Germinal center (tissue), 1 donor: ENCODE measurements around the gene SLC35F1.
A peak's percentile ranks its signal among the peaks of the same experiment; 100 is the strongest.
"Not testable (repeated sequence)": the region's sequence is repeated elsewhere in the genome, so short reads cannot be mapped to it uniquely, and the experiment has no call there.

Source experiments
- DNase-seq: peaks from one replicate; pipeline ENCODE4 v3.0.0; 2012; ENCODE audit warnings: mixed read lengths, low spot score

Gene SLC35F1

DNA sequence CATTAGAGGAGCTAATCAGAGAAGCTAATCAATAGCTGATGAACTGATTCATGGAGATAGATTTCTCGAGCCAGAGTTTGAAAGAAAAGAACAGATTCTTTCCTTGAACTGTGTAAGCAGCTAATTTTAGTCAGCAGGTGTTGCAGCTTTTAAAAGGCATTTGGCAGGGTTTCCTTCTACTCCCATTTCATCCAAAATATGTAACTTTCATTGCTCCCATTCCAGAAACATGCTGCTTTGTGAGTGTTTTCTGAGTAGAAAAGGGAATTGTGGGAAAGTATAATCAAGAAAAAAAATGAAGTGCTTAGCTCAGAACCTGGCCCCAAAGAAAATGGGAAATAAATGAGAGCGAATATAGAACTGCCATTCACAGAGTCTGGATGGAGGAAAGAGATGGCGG is 20.8 kb downstream of the SLC35F1 start:
- no peak for DNase-seq

DNA sequence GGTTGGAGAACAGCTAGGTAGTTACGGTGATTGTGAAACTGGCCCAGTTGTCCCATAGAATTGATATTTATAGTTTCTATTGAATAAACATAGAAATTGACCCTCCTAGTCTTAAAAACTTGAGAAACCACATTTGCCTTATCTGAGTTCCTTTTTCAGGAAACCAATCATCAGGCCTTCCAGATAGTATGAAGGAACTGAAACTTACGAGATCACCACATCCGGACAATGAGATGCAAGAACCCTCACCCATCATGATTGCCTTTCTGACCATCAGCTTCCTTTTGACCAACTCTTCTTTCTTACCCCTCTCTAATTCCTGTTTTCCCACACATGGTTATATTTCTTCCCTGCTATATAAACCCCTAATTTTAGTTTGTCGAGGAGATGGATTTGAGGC is 21.8 kb downstream of the SLC35F1 start:
- DNase-seq, result no peak

DNA sequence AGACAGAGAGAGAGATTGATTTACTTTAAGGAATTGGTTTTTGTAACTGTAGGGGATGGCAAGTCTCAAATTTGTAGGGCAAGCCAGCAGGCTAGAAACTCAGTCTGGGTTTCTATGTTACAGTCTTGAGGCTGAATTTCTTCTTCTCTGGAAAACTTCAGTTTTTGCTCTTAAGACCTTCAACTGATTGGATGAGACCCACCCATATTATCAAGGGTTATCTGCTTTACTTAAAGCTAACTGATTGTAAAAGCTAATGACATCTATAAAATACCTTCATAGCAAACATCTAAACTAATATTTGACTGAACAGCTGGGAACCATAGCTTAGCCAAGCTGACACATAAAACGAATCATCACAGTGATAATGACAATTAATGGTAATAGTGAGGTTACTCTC is 22.4 kb downstream of the SLC35F1 start:
- DNase-seq, result no peak

DNA sequence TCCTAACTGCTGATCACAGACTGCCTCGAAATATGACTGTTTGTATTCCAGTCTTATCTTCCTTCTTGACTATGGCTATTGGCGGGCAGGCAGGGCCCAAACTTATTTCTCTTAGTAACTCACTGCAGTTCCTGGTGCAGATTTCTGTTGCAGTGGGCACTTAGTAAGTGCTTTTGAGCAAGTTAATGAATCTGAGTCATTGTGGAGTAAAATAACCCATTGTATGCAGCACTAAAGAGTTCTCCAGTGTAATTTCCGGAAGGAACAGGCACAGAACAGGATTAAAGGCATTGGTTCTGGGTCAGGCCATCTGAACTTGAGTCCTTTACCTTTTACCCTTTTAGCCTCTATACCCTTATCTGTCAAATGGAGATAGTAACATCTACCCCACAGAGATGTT is 23.6 kb downstream of the SLC35F1 start:
- DNase-seq, result no peak

DNA sequence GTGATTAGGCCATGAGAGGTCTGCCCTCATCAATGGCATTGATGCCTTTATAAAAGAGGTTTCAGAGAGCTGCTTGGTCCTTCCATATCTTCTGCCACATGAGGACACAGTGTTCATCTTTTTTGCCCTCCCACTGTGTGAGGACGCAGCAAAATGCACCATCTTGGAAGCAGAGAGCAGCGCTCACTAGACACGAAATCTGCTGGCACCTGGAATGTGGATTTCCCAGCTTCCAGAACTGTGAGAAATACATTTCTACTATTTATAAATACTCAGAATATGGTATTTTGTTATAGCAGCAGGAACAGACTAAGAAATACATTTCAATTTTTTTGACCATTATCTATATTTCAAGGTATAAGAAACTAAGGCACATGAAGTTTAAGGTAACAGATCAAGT is 24.9 kb downstream of the SLC35F1 start:
- DNase-seq, result no peak

DNA sequence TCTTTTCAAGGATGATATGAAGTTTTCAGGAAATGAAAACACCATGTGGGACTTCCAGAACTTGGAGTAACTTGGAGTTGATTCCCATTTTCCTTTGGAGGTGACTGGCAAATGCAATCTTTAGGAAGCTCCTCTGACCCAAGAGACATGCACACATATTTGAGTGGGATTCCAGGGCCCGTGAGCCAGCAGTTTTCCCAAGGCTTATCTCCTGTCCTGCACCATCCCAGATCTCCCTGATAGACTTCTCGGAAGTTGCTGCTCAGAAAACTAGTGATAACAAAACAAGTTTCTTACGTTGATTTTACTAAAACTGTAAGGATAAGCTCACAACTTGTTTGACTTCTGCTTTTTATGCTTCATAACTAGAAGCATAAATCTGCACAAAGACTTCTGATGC is 25.6 kb downstream of the SLC35F1 start:
- DNase-seq, result no peak

DNA sequence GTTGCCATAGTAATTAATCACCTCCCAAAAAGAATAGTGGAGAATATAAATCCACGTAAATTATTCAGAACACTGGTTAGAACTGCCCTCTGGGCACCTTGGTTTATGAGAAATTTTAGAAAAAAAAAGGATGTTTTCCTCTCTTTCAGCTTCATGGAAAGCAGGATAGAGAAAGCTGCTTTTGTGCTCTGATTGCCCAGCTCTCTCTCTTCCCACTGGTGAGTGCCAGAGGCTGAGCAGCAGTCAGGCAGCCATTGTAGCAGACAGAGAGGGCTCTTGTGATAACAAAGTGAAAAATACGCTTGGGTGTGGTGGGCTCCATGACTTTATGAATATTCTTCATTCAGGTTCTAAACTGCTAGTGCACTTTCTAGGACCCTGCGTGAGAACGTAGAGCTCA is 26.4 kb downstream of the SLC35F1 start:
- DNase-seq, result no peak

DNA sequence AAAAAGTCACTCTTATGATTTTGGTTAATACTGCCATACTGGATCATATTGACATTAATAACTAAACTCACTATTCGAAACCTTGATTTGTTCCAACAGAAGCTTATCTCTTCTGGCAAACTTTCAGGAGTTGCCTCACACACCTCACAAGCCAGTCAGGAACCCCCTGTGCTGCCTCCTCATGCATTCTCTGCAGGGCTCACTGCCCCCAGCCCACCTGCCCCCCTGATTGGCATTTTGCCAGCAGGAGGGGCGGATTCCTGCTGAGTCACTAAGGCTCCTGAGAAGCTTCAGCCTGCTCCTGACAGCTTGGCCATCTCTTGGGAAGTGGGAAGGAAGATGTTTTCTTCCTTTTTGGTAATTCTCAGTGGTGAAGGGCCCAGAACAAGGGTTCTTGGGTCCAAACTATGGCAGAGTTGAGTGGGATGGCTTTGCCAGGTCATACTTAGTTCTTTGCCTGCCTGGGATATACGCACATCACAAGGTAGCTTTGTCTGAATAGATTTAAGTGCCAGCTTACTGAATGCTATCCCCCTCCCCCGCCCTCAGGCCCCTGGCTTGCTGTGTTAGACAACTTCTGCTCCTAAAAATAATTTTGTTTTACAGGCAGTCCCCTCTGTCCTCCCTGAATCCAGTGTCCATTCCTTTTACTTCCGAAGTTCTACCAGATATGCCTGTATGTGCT is 31.4 kb downstream of the SLC35F1 start:
- DNase-seq, result no peak

DNA sequence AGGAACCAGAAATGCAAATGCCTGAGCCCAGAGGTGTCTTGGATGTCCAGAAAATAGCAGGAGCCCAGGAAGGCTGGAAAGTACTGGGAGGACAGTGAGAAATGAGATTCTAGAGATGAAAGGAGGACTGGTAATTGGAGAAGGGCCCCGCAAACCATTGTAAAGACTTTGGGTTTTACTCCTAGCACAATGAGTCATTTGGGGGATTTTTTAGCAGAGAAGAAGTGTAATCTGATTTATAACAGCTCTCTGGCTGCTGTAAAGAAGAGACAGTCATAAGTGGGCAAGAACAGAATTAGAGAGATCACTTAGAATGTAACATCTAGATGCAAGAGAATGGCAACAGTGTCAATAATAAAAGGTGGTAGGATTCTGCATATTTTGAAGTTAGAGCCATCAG is 40.2 kb downstream of the SLC35F1 start:
- DNase-seq, result no peak

DNA sequence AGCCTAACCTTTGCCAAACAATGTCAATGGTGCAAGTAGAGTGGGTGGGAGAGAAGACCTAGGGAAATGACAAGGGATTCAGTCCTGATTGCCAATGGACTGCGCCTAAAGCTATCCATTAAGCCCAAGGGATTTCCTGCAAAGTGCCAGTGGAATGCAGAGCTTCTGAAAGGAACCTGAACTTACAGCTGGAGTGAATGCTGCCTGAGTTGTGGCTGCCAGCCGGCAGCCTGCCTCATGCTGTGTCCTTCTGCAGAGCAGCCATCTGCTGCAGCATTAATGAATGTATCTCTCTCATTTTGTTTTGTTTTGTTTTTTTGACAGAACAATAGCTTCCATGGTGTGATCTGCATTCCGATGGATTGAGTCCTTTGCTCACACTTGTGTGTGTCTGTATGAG is 44.7 kb downstream of the SLC35F1 start:
- DNase-seq, result no peak

DNA sequence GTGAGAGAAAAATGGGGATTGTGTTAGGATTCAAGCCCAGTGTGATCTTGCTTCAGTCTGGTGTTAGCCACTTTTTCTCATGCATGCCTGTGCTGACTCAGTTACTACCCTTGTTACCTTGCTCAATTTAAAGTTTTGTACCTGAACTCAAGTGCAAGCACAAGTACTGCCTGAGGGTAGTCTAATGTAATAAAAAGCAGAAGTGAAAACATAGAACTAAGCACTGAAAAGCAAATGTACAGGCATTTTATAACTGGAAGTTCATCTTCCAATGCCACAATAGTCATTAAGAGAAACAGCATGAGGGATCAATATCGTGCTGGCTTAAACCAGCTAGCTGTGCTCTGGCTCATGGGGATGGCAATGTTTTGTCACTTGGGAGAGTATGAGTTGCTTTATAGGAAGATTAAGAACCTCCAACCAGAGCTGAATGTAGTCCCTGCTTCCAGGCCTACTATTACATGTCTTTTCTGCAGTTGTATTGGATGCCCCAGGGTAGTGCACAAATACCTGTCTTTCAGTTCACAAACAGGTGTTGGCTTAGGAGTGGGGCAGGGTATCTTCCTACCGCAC is 48.7 kb downstream of the SLC35F1 start:
- no peak for DNase-seq

DNA sequence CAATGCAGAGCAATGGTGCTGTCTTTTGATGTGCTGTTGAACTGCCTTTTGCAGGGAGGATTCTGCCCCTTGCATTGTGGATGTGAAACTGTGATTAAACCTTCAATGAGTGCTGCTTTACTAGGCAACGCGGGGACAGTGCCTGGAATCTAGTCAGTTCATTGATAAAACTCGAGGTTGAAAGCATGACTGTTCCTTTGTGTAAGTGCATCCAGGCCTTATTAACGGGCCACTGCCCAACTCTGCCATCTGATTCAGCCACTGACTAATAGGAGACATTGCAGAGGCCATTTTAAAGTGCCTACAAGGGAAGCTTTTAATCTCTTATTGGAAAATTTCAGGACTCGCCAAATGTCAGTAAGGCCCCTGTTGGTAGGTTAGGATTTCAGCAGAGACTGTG is 49.3 kb downstream of the SLC35F1 start:
- no peak for DNase-seq

DNA sequence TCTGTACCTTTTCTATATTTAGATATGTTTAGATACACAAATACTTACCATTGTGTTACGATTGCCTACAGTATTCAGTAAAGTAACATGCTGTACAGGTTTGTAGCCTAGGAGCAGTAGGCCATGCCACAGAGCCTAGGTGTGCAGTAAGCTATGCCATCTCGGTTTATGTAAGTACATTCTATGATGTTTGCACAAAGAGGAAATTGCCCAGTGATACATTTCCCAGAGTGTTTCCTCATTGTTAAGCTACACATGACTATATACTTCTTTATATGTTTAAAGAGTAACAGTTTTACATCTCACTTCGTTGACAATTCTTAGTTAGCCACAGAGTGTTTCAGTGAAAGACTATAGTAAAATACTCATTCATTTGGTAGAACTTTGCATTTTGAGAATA is 51.5 kb downstream of the SLC35F1 start:
- DNase-seq, result no peak

DNA sequence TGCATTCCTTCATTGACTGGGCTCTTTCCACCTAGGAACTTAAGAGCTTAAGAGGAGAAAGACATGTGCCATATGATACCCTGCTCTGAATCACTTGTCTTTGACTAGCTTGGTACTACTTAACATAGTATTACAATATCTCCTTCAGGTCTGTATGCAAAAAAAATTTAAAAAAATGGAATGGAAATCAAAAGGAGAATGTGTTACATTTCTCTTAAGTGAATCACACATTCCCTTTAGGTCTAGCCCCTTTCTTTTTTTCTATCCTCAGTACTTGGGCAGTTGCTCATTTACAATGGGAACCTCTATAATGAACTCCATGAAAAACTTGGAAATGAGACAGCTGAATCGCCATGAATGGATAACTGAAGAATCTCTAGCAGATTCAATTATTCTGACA is 53.8 kb downstream of the SLC35F1 start:
- DNase-seq, result no peak

DNA sequence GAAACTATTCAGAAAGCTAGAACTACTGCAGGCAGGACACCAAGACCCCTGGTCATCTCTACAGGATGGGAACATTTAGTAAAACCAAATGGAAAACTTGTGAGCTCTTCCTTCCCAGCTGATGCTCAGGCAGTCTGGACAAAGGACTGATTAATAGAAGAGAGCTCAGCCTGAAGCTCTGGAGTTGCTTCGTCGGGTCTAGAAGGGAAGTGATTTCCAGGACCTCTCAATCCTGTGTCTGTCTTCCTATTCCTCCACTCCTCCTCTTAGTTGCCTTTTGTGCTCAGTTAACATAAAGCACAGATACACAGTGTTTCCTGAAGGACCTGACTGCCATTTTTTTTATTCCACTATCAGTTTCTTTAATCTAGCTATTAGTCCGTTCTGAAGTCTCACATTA is 54.2 kb downstream of the SLC35F1 start:
- no peak for DNase-seq

DNA sequence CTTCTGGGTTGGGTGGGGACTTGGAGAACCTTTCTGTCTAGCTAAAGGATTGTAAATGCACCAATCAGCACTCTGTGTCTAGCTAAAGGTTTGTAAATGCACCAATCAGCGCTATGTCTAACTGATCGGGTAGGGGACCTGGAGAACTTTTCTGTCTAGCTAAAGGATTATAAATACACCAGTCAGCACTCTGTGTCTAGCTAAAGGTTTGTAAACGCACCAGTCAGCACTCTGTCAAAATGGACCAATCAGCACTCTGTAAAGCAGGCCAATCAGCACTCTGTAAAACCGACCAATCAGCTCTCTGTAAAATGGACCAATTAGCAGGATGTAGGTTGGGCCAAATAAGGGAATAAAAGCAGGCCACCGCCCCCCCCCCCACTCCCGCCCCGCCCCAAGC is 58.7 kb downstream of the SLC35F1 start:
- not testable (repeated sequence) for DNase-seq

DNA sequence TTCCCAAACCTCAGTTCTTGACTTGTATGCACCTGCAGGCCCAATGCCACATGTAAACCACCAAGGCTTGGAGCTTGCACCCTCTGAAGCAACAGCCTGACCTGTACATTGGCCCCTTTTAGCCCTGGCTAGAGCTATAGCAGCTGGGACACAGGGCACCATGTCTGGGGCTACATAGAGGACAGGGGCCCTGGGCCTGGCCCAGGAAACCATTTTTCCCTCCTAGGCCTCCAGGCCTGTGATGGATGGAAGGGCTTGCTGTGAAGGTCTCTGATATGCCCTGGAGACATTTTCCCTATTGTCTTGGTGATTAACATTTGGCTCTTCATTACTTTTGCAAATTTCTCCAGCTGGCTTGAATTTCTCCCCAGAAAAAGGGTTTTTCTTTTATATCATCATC is 64.6 kb downstream of the SLC35F1 start:
- no peak for DNase-seq

DNA sequence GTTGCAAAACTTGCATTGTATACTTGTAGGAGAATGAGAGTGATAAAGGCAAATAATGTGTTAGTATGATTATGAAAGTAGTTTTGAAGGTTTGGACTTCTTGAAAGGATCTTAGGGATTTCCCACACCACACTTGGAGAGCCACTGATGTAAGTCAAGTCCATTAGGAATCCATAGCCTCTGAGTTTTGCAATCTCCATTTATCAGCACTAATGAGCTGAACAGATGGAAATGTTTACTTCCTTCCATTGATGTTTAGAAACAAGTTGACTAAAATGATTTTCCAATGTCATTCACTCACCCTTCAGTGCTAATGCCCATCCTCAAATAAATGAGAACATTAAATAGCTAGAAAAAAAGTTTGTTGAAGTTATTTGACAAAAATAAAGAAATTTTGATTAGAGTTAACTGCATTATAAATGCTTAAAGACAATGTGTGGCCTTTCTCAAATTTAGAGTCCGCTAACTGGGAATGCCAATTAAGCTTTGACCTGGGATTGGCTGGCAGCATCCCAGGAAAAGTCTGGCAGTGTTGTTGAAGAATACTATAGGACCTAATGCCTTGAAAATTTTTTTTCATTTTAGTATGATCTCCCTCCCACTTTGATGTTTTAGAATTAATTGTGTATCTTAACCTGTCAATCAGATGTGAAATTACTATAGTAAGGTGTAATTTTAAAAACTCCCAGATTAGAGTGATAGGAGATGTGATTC is 68.0 kb downstream of the SLC35F1 start:
- no peak for DNase-seq

DNA sequence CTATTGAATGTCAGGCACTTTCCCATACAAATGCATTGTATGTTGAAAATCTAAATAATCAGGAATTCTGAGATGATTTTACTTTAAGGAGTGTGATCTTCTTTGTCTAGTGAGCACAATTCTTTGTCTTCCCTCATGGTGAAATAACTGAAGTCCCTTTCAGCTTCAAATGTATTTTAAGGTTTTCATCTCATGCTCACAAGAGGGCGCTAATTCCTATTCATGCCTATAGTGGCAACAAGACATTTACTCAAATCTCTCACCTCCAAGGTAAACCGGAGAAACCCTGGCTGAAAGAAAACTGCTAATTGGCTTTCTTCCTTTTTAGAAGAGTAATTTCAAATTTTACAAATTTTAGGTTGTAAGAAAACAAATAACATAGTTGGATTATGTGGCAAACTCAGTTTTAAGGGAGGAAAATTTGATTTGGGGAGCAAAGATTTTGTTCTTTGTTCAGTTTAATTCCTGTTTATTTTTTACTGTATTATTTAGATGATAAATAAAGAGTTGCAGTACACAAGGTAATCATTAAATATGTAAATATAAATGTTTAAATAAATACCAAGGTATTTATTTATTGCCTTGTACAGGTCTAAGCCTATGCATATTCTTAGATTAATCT is 69.1 kb downstream of the SLC35F1 start:
- peak; percentile 6 for DNase-seq

DNA sequence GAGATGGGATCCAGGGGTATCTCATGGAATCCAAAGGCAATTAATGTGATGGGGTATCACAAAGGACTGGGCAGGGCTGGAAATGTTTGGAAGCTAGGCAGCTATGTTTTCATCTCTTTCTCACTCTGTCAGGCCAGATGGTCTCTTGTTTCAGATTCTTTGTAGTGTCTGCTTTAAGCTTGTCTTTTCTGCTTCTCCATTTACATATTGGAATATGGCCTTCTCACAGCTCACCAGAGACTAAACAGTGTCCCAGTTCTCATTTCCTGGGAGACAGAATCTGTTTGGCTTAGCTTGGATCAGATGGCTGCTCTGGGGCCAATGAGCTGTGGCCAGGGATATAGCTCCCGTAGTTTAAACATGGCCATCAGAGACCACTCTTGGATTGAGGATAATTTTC is 78.9 kb downstream of the SLC35F1 start:
- no peak for DNase-seq

DNA sequence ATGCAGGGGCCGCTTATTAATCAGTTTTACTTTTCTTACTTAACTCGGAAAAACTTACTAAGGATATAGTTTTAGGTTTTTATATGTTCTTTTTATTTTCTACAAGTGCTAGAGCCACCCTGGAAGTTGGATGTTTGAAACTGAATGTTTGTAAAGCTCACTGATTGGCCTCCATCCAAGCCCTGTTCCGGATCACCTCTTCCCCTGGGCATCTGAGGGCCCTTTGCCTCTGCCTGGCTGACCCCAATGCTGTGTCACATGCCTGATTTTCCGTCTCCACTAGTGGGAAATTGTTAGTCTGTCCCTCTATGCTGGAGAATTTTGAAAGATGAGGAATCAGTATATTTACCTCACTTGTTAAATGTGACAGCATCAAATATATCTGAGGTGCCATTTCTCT is 79.3 kb downstream of the SLC35F1 start:
- no peak for DNase-seq

DNA sequence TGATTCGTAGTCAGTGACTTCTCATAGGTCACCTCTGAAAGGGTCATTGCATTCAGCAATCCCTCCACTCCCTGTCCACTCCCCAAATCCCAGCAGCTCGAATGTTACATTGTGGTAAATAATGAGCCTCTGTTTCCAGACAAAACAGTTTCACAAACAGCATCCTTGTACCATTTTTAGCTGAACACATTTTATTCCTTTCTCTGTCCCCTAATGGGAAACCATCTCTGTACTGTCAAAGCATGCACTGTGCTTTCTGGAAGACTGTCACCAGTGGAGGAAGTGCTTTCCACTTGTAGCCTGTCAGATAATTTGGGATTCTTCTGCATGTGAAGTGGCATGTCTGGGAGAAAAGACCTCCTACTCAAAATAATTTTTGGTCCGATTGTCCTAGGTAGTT is 82.0 kb downstream of the SLC35F1 start:
- no peak for DNase-seq

DNA sequence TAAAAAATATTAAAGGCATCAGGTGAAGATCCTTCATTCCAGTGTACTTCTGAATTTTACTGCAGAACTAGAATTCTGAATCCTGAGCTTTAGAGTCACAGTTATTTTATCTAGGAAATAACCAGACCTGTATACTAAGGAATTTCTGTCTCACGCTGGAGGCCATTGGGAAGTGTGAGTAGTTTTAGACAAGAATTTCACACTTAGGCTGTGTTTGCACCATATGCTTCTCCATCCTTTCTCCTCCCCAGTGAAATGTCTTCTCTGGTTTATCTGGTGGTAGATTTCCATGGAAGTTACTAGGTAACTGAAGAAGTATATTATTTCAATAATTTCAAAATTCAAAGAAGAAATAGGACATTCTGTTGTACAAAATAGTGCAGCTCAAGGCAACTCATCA is 83.1 kb downstream of the SLC35F1 start:
- DNase-seq, result no peak
